Testis (tissue), 3 donors: ENCODE results near the gene AUTS2. TPM values are rescaled to one million over a fixed set of nuclear protein-coding genes. Genes with fewer than 3 reads are reported as not detected.

ENCODE experiments used
- DNase-seq: peaks from one replicate; pipeline ENCODE4 v3.0.0-alpha.2; 2019
- H3K27ac ChIP-seq, 2 donors: fragments of 200-600 bp; sonication (generic); one replicate each; pipeline ENCODE4 v1.5.1; 2019
- H3K27me3 ChIP-seq: fragments of 200-600 bp; sonication (generic); one replicate; pipeline ENCODE4 v1.5.1; 2019
- H3K36me3 ChIP-seq: fragments of 200-600 bp; sonication (generic); one replicate; pipeline ENCODE4 v1.5.1; 2017; ENCODE audit warnings: low read depth; ENCODE audit errors: missing control alignments
- H3K4me1 ChIP-seq: fragments of 200-600 bp; sonication (generic); one replicate; pipeline ENCODE4 v1.5.1; 2019
- H3K4me3 ChIP-seq, 2 donors: fragments of 200-600 bp; sonication (generic); one replicate each; pipeline ENCODE4 v1.5.1; 2017 to 2019
- H3K9me3 ChIP-seq: fragments of 200-600 bp; sonication (generic); one replicate; pipeline ENCODE4 v1.5.1; 2017
- POLR2A ChIP-seq: fragments of 450-650 bp; IDR thresholded peaks from one replicate; pipeline ENCODE4 v1.6.1; 2017; ENCODE audit warnings: antibody characterized with exemption, mild to moderate bottlenecking, moderate library complexity
- WGBS, 2 donors: methylation state at CpG; one replicate each; pipeline ENCODE4 v1.1.5; 2018; 5-methylcytosine and 5-hydroxymethylcytosine counted together
- intact Hi-C: fragments of 100-400 bp; cut with DNase I; formaldehyde crosslinking; loops from one replicate; pipeline ENCODE4 v1.15.1; 2023; ENCODE audit warnings: low total_unique reads
- polyA plus RNA-seq: library from polyadenylated mRNA; stranded (reverse); fragments of 350-450 nt; fragmentation: Illumina TruSeq; extraction: RNeasy Lipid Tissue Mini Kit (QIAGEN cat#74804); gene quantifications from one replicate; pipeline ENCODE4 v1.2.3, GENCODE V29; 2014; ENCODE audit warnings: low read depth, low replicate concordance; ENCODE audit not compliant: insufficient read depth
- total RNA-seq, 2 donors: library from RNA; depleted of rRNA; stranded (reverse); fragments of >200 nt; gene quantifications; one replicate each; pipeline ENCODE4 v1.2.3, GENCODE V29; 2016
- TF ChIP-seq, protein P1 (sequence below), 3 experiments: fragments of 450-650 bp in 2 of 3; fragments of 200-600 bp in 1 of 3; sonication (generic) in 1 of 3; IDR thresholded peaks; one replicate each; pipeline ENCODE4 v1.5.1; 2016 to 2019; ENCODE audit warnings: antibody characterized with exemption in 3 of 3, mild to moderate bottlenecking in 2 of 3, moderate library complexity in 1 of 3

Gene AUTS2
- total and polyA plus RNA-seq, 3 donors from 2014 or later = 21.3 to 75.5 (median 56.1) TPM

DNA sequence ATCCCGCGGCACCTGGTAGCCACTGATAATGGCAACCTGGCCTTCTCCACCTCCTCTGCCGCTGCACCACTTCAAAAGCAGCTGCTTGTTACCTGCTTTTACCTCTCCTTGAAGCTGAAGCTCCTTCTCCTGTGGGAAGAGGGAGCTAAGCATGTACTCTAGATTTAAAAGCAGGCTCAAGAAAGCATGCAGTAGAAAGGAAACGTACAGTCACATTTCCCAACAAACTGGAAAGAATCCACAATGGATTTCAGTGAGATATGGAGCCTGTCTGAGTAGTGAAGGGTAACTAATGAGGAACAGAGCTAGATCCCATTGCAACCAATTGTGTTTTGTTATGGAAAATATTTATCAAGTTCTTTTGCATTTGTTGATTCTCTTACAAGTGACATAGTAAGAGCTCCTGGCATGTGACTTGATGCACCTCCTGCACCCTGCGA is 1076.3 kb downstream of the AUTS2 start:
- no peak overlapping the region for H3K27ac ChIP-seq
- no peak for DNase-seq
- H3K36me3 ChIP-seq = no peaks in the 10 kb centered on the region
- H3K4me1 ChIP-seq = no peaks in the 10 kb centered on the region
- no peaks in the 10 kb centered on the region for H3K27me3 ChIP-seq
- no peak overlapping the region for H3K4me3 ChIP-seq
- TF ChIP-seq, protein P1, sequence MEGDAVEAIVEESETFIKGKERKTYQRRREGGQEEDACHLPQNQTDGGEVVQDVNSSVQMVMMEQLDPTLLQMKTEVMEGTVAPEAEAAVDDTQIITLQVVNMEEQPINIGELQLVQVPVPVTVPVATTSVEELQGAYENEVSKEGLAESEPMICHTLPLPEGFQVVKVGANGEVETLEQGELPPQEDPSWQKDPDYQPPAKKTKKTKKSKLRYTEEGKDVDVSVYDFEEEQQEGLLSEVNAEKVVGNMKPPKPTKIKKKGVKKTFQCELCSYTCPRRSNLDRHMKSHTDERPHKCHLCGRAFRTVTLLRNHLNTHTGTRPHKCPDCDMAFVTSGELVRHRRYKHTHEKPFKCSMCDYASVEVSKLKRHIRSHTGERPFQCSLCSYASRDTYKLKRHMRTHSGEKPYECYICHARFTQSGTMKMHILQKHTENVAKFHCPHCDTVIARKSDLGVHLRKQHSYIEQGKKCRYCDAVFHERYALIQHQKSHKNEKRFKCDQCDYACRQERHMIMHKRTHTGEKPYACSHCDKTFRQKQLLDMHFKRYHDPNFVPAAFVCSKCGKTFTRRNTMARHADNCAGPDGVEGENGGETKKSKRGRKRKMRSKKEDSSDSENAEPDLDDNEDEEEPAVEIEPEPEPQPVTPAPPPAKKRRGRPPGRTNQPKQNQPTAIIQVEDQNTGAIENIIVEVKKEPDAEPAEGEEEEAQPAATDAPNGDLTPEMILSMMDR (IDR thresholded peaks at IDR 0.05) = no peak
- TF ChIP-seq POLR2A = no peak
- intact Hi-C loops = no loop called here
- 79 to 83% methylated on average over 5 of the region's 5 CpGs for WGBS, 2 donors
- no peaks in the 10 kb centered on the region for H3K9me3 ChIP-seq

DNA sequence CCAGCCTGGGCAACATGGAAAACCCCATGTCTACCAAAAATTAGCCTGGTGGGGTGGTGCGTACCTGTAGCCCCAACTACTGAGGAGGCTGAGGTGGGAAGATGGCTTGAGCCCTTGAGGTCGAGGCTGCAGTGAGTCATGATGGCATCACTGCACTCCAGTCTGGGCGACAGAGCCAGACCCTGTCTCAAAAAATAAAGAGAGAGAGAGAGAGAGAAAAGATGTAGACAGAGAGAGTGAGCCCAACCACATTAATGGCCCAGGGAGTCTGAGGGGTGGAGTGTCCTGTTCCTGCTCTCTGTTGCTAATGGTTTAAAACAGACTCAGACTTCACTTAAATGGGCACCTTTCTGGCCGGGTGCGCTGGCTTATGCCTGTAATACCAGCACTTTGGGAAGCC is 1078.0 kb downstream of the AUTS2 start:
- no peak overlapping the region for H3K27ac ChIP-seq
- no peak for TF ChIP-seq POLR2A
- TF ChIP-seq, protein P1 (IDR thresholded peaks at IDR 0.05) = no peak
- H3K4me3 ChIP-seq = no peak overlapping the region
- intact Hi-C loops = no loop called here
- 91 to 95% methylated on average over 5 of the region's 5 CpGs for WGBS, 2 donors
- no peaks in the 10 kb centered on the region for H3K9me3 ChIP-seq
- H3K36me3 ChIP-seq = no peaks in the 10 kb centered on the region
- H3K4me1 ChIP-seq = no peaks in the 10 kb centered on the region
- no peak for DNase-seq
- H3K27me3 ChIP-seq = no peaks in the 10 kb centered on the region

DNA sequence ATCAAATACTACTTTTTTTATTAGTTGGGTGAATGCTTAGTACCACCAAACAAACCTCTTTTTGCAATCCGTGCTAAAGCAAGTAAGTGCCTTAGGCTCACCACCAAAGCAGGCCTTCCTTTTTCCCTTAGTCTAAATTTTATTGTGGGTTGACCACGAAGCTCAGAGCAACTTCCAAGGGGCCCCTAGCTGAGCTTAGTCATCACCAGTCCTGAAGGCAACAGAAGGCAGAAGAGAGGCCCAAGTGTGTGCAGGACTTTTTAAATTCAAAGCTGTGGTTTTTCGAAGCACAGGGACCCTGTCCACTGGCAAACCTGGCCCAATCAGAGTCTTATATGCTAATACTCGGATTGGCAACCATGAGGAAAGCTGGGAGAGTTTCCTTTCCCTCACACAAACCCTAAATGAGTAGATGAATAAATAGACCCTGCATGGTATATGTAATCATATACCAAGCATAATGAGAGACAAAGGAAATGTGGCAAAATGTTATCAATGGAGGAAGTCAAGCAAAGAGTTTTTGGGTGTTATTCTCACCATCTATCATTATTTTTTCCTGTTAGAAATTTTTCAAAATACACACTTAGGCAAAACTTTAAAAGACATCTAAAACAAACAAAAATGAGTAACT is 1080.5 kb downstream of the AUTS2 start:
- Histone ChIP-seq H3K27me3 (no peaks in the 10 kb centered on the region), H3K4me1 (no peaks in the 10 kb centered on the region), H3K27ac (no peak overlapping the region), H3K36me3 (no peaks in the 10 kb centered on the region), H3K9me3 (no peaks in the 10 kb centered on the region), H3K4me3 (no peak overlapping the region)
- no peak for TF ChIP-seq POLR2A
- TF ChIP-seq, protein P1 (IDR thresholded peaks at IDR 0.05) = no peak
- intact Hi-C loops = no loop called here
- WGBS, 2 donors = 72 to 84% methylated on average over 4 of the region's 4 CpGs
- no peak for DNase-seq

DNA sequence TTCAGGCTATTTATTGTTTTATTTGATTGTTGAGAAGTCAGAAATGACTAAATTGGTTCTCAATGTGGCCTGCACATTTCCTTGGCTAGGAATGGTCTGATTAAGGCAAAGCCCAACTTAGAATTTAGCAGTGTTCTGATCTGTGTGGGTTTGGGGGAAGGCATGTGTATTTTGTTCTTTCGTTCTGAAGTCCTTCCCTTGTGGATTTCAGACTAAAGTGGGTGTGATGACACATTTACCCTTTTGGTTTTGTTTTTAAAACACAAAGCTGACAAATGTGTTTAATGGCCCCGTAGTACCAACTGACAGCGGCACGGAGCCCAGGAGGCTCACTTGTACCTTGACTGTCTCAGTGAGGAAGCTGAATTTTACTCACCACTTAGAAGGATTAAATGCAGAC is 1081.4 kb downstream of the AUTS2 start:
- Histone ChIP-seq H3K9me3 (no peaks in the 10 kb centered on the region), H3K4me1 (no peaks in the 10 kb centered on the region), H3K4me3 (no peak overlapping the region), H3K27ac (no peak overlapping the region), H3K36me3 (no peaks in the 10 kb centered on the region), H3K27me3 (no peaks in the 10 kb centered on the region)
- WGBS, 2 donors = 81 to 90% methylated on average over 4 of the region's 4 CpGs
- TF ChIP-seq, protein P1 (IDR thresholded peaks at IDR 0.05) = no peak
- TF ChIP-seq POLR2A = no peak
- intact Hi-C loops = no loop called here
- no peak for DNase-seq

DNA sequence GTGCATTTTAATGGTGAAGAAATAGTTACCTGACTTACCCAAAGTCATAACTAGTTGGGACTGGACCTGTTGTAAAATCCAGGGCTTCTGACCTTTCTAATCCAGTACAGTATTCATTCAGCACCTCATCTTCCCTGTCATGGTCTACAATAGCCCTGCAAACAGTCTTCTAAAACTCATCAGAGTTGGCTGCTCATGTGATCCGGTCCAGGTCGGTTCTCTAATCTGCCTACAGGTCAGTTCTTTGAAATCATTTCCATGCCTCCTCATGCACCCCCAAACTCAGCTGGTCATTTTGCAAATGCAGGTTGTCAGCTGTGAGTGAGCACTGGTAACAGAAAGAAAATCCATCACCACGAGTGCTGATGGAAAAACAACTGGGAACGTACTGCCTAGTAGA is 1082.0 kb downstream of the AUTS2 start:
- WGBS, 2 donors = 85 to 89% methylated on average over 4 of the region's 4 CpGs
- Histone ChIP-seq H3K36me3 (no peaks in the 10 kb centered on the region), H3K4me1 (no peaks in the 10 kb centered on the region), H3K4me3 (no peak overlapping the region), H3K27me3 (no peaks in the 10 kb centered on the region), H3K27ac (no peak overlapping the region), H3K9me3 (no peaks in the 10 kb centered on the region)
- no peak for TF ChIP-seq POLR2A
- TF ChIP-seq, protein P1 (IDR thresholded peaks at IDR 0.05) = no peak
- DNase-seq = no peak
- intact Hi-C loops = no loop called here
